ENCODE measurements around the gene TAS1R2. TPM values are rescaled to one million over a fixed set of nuclear protein-coding genes. Genes with fewer than 3 reads are reported as not detected.

TAS1R2 gene
- total RNA-seq, 4 donors from 2014 or later = not detected

GRCh38 chr1:18792747-18793146 lies 66.7 kb downstream of the TAS1R2 start:
- Histone ChIP-seq H3K4me3 (no peak overlapping the region), H3K27ac (no peak overlapping the region), H3K9me3 (peaks cover 0 to 19% (median 0%) of the 10 kb centered on the region in 3 donors), H3K27me3 (peaks cover 83% of the 10 kb centered on the region), H3K4me1 (no peaks in the 10 kb centered on the region), H3K36me3 (no peaks in the 10 kb centered on the region)
- no peak for TF ChIP-seq POLR2AphosphoS5 (IDR thresholded peaks at IDR 0.05)
- TF ChIP-seq EP300 (IDR thresholded peaks at IDR 0.05) = no peak
- TF ChIP-seq POLR2A (IDR thresholded peaks at IDR 0.05) = no peak
- TF ChIP-seq CTCF (IDR thresholded peaks at IDR 0.05) = no peak
- 100% methylated on average over 1 of the region's 3 CpGs; no CpG with 5 or more reads in 1 of the 2 donors for WGBS, 2 donors (ENCODE audit: low coverage in 1 of 2)
- no peak for ATAC-seq

Small RNA genes lying within 50 kb of the gene (small RNA-seq; reads per million reads assigned to genes)
- 0 reads per million in 4 donors for gene MIR1290
- 0 reads per million in 4 donors for gene MIR4695

Other genes with a start within 250 kb of the TAS1R2 start
- not detected for gene PAX7, start 228.8 kb downstream of the TAS1R2 start, total RNA-seq
- gene ALDH4A1, start 42.9 kb upstream of the TAS1R2 start, total RNA-seq = 10 to 100 TPM; 19.9 to 24.8 (median 22.5) TPM
- 10 to 100 TPM in 3 of 4 donors, 1 to 10 TPM in 1; 9.3 to 18.4 (median 12.7) TPM for gene IFFO2, start 97.0 kb upstream of the TAS1R2 start, total RNA-seq

All from gastroesophageal sphincter (tissue), 4 donors.